Upper lobe of right lung (tissue), 1 donor: ENCODE measurements around the gene MEIS2. TPM values are rescaled to one million over a fixed set of nuclear protein-coding genes. Genes with fewer than 3 reads are reported as not detected.
A peak's percentile ranks its signal among the peaks of the same experiment; 100 is the strongest.

Source experiments
- ATAC-seq: fragments of 200-7000 bp; cut with Tn5 transposase; one replicate; pipeline ENCODE4 v1.9.1; 2020; ENCODE audit warnings: mild to moderate bottlenecking, moderate library complexity
- DNase-seq: peaks from one replicate; pipeline ENCODE4 v3.0.0-alpha.2; 2020
- H3K27ac ChIP-seq: fragments of 200-600 bp; one replicate; pipeline ENCODE4 v1.8.0; 2022
- H3K27me3 ChIP-seq: fragments of 200-600 bp; one replicate; pipeline ENCODE4 v1.8.0; 2022; ENCODE audit warnings: mild to moderate bottlenecking
- H3K36me3 ChIP-seq: fragments of 200-600 bp; one replicate; pipeline ENCODE4 v1.8.0; 2022
- H3K4me1 ChIP-seq: fragments of 200-600 bp; one replicate; pipeline ENCODE4 v1.8.0; 2022
- H3K4me3 ChIP-seq: fragments of 200-600 bp; one replicate; pipeline ENCODE4 v1.8.0; 2022; ENCODE audit warnings: mild to moderate bottlenecking
- H3K9me3 ChIP-seq: fragments of 200-600 bp; one replicate; pipeline ENCODE4 v1.8.0; 2022
- CTCF ChIP-seq: fragments of 200-600 bp; IDR thresholded peaks from one replicate; pipeline ENCODE4 v1.8.0; 2022; ENCODE audit warnings: antibody characterized with exemption
- intact Hi-C: fragments of 100-400 bp; cut with DNase I; formaldehyde crosslinking; loops from one replicate; pipeline ENCODE4 v1.11.0; 2022
- total RNA-seq: library from RNA; stranded (reverse); fragmentation: NEBNext Ultra II Directional; extraction: Animal tissue kit (Norgen Biotek cat#: 25700); gene quantifications from one replicate; pipeline ENCODE4 v1.2.1, GENCODE V29; 2021
- donor health status: DM: no; HTN: yes; CAD: no; lungs with severe emphysema.

Gene MEIS2
- total RNA-seq, 1 donor from 2014 or later: 26.7 TPM

GRCh38 chr15:37086120-37086519, 14.2 kb downstream of the MEIS2 start:
- TF ChIP-seq CTCF: no peak

GRCh38 chr15:37084602-37085001, 15.7 kb downstream of the MEIS2 start:
- DNase-seq (no peak), ATAC-seq (no peak)
- Histone ChIP-seq H3K27ac (no peak overlapping the region), H3K4me1 (peaks cover 11% of the 10 kb centered on the region), H3K4me3 (no peak overlapping the region), H3K36me3 (peaks cover 20% of the 10 kb centered on the region), H3K27me3 (no peaks in the 10 kb centered on the region), H3K9me3 (no peaks in the 10 kb centered on the region)
- intact Hi-C loops: no loop called here
- TF ChIP-seq CTCF: no peak

More at GRCh38 chr15:37086120-37086519, 14.2 kb downstream of the MEIS2 start:
- peaks cover 20% of the 10 kb centered on the region for H3K36me3 ChIP-seq
- ATAC-seq: no peak
- H3K27me3 ChIP-seq: no peaks in the 10 kb centered on the region
- H3K4me1 ChIP-seq: peaks cover 11% of the 10 kb centered on the region
- H3K27ac ChIP-seq: peak overlapping the region; percentile 38
- intact Hi-C loops: no loop called here
- H3K4me3 ChIP-seq: no peak overlapping the region
- H3K9me3 ChIP-seq: no peaks in the 10 kb centered on the region
- no peak for DNase-seq

GRCh38 chr15:37083610-37084009, 16.7 kb downstream of the MEIS2 start:
- TF ChIP-seq CTCF: no peak
- intact Hi-C loops: no loop called here
- DNase-seq (no peak), ATAC-seq (no peak)
- Histone ChIP-seq H3K27ac (no peak overlapping the region), H3K36me3 (peaks cover 20% of the 10 kb centered on the region), H3K4me1 (peaks cover 11% of the 10 kb centered on the region), H3K9me3 (no peaks in the 10 kb centered on the region), H3K4me3 (no peak overlapping the region), H3K27me3 (no peaks in the 10 kb centered on the region)

GRCh38 chr15:37081983-37082382, 18.4 kb downstream of the MEIS2 start:
- Histone ChIP-seq H3K4me3 (no peak overlapping the region), H3K4me1 (peaks cover 11% of the 10 kb centered on the region), H3K36me3 (peaks cover 20% of the 10 kb centered on the region), H3K27me3 (no peaks in the 10 kb centered on the region), H3K9me3 (no peaks in the 10 kb centered on the region), H3K27ac (no peak overlapping the region)
- no peak for DNase-seq
- TF ChIP-seq CTCF: no peak
- ATAC-seq: no peak
- intact Hi-C loops: no loop called here

GRCh38 chr15:37080261-37080921, 20.0 kb downstream of the MEIS2 start:
- no peaks in the 10 kb centered on the region for H3K27me3 ChIP-seq
- H3K36me3 ChIP-seq: peaks cover 20% of the 10 kb centered on the region
- no peak for ATAC-seq
- intact Hi-C loops: no loop called here
- no peaks in the 10 kb centered on the region for H3K9me3 ChIP-seq
- TF ChIP-seq CTCF: no peak
- H3K4me1 ChIP-seq: no peaks in the 10 kb centered on the region
- H3K27ac ChIP-seq: no peak overlapping the region
- H3K4me3 ChIP-seq: no peak overlapping the region
- DNase-seq: no peak

GRCh38 chr15:37079726-37080125, 20.6 kb downstream of the MEIS2 start:
- H3K36me3 ChIP-seq: peaks cover 20% of the 10 kb centered on the region
- no peak overlapping the region for H3K4me3 ChIP-seq
- H3K27me3 ChIP-seq: no peaks in the 10 kb centered on the region
- intact Hi-C loops: no loop called here
- H3K9me3 ChIP-seq: no peaks in the 10 kb centered on the region
- no peaks in the 10 kb centered on the region for H3K4me1 ChIP-seq
- H3K27ac ChIP-seq: no peak overlapping the region
- no peak for DNase-seq
- no peak for ATAC-seq
- TF ChIP-seq CTCF: no peak
